Right renal cortex interstitium (tissue), 3 donors: Measurements from ENCODE around the gene CDV3. TPM values are rescaled to one million over a fixed set of nuclear protein-coding genes. Genes with fewer than 3 reads are reported as not detected.
"Not testable (repeated sequence)": the region's sequence is repeated elsewhere in the genome, so short reads cannot be mapped to it uniquely, and the experiment has no call there.

Source experiments
- DNase-seq, 3 donors: peaks; one replicate each; pipeline ENCODE4 v3.0.0-alpha.2; 2013; ENCODE audit warnings: low read depth in 3 of 3, low spot score in 2 of 3
- polyA plus RNA-seq, 3 donors: library from polyadenylated mRNA; unstranded; fragments of 120-200 nt; gene quantifications; one replicate each; pipeline ENCODE4 v1.2.1, GENCODE V29; 2013; ENCODE audit not compliant: insufficient read length in 3 of 3

The CDV3 gene, protein sequence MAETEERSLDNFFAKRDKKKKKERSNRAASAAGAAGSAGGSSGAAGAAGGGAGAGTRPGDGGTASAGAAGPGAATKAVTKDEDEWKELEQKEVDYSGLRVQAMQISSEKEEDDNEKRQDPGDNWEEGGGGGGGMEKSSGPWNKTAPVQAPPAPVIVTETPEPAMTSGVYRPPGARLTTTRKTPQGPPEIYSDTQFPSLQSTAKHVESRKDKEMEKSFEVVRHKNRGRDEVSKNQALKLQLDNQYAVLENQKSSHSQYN
- 100 to 1,000 TPM; 146 to 152 (median 147) TPM for polyA plus RNA-seq

DNA sequence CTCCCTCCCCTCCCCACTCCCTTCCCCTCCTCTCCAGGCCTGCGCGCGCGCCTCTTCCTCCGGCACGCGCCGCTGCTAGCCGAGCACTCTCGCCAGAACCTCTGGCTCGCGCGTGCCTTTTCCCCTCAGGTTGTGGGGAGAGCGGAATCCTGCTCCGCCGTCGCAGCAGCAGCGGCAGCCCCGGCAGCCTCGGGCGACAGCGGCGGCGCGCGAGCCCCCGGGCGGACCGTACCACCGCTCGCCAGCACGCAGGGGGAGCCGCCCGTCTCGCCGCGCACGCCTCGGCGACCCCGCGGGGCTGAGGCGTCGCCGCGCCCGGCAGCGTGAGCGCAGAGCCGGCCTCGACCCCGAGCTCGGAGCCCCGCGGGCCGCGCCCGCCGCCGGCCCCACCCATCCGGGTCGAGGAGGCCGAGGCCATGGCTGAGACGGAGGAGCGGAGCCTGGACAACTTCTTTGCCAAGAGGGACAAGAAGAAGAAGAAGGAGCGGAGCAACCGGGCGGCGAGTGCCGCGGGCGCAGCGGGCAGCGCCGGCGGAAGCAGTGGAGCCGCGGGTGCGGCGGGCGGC, at the start of gene CDV3:
CDV3 (plus strand) TSS at position 58 of the 566 bp plus-strand sequence; CDS start at position 417, 359 bp downstream.
- no peak for DNase-seq

DNA sequence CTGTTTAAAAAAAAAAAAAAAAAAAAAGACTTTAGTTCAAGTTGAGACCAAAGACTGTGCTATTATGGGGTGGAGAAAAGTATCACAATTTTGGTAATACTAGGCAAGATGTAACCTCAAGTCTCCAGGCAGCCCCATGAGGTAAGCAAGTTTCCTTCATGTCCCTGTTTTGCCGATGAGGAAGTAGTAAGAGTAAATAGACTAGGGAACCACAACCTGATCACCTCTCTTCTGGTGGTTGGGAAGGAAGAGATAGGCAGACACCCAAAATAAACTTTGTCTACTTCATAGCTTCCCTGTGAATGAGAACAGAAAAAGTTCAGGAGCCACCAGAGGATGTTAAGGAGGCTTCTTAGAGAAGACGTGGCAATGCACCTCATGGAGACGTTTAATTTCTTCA, 49.7 kb upstream of the CDV3 start:
- not testable (repeated sequence) for DNase-seq

DNA sequence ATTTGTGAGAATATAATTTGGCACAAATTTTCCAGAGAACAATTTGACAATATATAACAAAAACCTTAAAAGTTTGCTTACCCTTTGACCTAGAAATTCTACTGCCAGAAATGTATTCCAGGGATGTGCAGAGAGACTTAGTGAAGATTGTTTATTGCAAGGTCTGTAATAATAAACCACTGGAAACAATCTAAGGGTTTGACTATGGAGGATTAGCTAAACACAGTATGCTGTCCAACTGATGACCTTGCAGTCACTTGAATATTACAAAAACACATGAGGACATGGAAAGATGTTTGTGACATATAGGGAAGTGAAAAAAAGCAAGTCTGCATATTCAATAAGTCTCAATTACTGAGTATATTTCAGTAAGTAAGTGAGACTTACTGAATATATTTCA, 48.1 kb upstream of the CDV3 start:
- no peak for DNase-seq

DNA sequence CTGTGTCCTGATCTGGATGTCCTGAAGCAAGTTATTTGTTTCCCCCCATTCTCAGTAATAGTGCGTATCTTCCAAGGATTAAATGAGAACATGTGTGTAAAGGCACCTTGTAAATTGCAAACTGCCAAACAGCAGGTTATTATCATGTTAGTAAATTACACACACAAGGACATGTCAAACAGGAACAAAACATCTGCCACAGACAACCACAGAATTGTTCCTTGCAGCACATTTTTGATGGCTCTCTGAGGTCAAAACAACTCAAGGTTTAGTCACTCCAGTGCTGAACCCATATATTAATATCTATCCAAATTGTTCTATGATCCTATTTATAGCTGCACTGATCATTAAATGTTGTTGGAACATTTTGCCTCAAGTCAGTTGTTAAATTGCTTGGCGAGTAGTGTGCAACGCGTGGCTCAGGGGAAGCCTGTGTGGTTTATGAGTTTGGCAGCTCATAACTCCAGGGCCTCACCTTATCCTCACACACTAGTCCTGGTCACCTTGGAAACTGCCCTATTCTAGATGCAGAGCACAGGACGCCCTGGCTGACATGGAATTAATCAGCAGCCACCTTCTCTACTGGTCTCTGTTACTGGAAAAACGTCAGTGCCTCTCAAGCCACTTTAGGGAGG, 46.3 kb upstream of the CDV3 start:
- DNase-seq: no peak

DNA sequence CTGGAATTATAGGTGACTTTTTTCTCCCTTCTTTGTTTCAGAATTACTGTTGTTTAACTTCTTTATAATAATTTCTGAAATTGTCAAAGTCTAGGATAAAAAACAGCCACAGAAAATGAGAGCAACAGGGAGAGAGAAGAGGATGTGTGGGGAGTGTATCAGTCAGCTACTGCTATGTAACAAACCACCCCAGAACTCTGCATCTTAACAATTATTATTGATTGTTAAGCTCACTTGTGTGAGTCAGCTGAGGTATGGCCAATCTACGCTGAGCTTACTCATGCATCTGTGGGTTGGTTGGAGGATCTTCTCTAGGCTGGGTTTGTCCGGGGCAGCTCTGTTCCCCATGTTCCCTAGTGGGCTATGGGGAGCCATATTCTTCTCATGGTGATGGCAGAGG, 43.7 kb upstream of the CDV3 start:
- no peak for DNase-seq

DNA sequence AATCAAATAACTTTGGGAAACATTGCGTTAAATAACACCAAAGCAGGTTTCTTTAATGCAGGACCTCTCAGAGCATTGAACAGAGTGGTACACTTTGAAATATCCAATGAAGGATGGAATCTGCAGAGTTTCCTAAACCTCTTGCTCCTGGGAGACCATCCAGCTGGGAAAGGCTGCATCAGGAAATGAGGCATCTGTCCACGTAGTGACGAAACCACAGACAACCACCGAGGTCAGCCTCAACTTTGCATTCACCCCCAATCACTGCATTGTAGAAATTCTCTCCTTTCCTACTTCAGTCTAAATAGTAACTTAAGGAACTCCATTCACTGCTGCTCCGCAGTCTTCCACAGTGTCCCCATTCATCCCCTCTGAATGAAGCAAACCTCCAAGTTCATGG, 41.5 kb upstream of the CDV3 start:
- DNase-seq: no peak

DNA sequence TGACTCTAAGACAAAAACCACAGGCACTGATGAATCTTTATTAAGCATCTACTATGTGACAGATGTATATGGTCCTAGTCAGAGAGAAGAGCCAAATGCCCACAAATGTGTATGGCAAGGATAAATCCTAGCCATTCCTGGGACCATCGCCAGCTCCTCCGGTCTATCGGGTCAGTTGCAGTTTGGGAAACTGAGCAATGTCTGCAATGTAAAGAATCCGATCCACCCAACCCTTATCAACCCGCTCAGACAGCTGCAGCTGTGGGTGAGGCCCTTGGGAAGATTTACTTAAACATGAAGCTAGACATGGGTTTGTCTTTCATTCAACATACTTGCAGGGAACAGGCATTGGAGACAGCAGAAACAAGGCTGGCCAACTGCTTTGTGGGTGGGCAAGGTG, 40.5 kb upstream of the CDV3 start:
- DNase-seq: no peak

DNA sequence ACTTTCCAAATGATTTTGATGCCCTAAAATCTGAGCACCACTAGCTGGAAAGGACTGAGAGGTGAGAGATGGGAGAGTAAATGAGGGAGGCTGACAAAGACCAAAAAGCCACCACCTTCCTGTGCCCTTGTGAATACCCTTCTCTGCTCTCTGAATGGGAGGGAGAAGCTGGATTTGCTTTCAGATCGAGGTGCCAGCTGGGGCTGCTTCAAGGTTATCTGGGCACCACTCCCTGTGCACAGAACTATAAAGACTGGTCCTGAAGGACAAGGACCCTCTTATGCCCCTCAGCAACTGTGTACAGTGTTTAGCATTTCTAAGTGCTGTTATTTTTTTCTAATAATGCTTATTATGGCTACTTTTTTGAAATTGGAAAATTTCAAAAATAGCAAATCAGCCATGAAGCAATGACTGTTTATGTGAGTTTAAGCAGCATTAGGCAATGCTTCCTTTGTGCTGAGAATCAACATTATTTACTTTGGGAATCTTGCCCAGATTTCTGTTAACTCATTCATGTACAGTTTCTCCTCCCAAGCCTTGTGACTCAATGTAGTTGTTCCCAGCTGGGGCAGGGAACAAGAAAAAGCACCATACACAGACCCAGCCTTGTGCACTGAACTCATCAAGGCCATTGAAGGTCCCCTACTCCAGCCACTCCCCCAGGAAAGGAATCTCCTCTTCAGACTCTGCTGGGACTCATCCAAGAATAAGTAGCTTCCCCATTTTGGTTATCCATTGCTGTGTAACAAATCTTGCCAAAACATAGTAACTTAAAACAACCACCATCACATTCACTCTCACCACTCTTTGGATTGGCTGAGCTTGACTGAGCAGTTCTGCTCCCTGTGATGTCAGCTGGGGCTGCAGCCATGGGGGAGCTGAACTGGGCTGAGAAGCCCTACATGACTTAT, 37.3 kb upstream of the CDV3 start:
- DNase-seq: no peak

DNA sequence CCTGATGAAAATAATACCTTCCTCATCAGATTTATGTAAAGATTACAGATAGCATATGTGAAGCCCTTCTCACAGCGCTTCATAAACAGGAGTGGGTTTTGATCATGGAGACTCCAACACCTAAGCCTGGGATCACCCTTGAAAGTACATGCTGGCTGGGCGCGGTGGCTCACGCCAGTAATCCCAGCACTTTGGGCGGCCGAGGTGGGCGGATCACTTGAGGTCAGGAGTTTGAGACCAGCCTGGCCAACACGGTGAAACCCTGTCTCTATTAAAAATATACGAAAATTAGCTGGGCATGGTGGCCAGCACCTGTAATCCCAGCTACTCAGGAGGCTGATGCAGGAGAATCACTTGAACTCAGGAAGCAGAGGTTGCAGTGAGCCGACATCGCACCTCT, 36.4 kb upstream of the CDV3 start:
- not testable (repeated sequence) for DNase-seq

DNA sequence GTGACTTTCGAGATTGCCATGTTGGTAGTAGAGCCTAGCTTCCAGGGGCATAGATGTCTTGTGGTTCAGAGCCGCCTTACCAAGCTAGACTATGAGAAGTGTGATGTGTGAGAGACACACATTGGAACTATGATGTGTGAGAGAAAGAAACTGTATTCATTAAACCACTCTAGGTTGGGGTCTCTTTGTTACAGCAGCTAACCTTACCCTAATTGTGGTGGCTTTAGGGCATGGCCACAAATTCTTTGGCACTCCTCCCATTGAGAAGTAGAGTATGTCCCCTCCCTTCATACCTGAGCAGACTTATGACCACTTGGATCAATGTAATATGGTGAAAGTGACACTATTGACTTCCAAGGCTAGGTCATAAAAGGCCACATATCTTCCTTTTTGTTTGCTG, 35.3 kb upstream of the CDV3 start:
- no peak for DNase-seq

DNA sequence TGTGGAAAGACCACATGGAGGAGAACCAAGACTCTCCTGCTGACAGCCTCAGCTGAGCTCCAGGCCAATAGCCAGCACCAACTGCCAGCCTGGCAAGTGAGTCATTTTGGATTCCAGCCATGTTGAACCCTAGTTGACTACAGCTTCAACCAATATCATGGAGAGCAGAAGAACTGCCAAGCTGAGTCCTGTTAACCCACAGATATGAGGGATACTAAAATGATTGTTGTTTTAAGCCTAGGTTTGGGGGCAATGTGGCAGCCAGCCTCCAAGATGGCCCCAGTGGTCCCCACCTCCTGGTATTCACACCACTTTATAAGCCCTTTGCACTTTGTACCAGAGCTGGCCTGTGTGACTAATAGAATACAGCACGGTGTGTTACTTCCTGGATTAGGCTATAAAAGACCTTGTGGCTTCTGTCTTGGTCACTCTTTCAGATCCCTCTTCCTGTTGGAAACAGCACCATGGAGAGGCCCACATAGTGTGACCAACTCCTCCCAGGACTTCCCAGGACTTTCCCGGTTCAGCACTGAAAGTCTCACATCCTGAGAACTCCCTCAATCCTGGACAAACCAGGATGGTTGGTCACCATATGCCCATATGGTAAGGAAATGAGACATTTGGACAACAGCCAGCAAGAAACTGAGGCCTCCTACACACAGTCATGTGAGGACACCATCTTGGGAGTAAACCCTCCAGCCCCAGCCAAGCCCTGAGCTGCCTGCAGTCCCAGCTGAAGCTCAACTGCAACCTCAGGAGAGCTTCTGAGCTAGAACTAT, 32.4 kb upstream of the CDV3 start:
- no peak for DNase-seq

DNA sequence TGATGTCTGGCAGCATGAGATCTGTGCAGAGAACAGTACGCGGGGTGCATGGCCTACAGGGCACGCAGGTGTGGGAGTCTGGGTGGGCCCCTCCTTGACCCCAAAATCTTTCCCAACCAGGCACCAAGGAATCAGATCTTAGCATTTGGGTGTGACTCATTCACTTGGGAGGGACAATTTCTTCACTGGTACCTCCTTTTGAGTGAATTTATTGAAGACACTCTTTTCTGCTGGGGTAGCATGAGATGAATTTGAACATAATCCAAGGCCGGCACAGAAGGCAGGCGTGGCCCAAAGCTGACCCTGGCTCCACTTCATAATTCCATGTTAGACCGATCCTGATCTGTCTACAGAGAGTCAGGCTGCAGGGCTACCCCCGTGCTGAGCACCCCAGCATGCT, 30.6 kb upstream of the CDV3 start:
- DNase-seq: no peak

DNA sequence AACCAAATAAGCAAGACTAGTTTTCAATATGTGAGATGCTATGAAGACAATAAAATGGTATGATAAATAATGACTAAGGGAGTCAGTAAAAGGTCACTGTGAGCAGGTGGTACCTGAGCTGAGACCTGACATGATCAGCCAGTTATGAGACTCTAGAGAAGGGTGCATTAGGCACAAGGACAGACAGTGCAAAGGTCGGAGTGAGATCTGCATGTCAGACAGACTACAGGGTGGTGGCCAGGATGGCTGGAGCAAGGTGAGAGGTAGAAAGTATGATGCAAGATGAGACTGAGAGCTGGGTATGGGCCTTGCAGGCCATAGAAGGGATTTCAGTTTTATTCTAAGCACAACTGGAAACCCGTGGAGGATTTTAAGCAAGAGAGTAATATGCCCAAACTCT, 28.5 kb upstream of the CDV3 start:
- DNase-seq: not testable (repeated sequence)

DNA sequence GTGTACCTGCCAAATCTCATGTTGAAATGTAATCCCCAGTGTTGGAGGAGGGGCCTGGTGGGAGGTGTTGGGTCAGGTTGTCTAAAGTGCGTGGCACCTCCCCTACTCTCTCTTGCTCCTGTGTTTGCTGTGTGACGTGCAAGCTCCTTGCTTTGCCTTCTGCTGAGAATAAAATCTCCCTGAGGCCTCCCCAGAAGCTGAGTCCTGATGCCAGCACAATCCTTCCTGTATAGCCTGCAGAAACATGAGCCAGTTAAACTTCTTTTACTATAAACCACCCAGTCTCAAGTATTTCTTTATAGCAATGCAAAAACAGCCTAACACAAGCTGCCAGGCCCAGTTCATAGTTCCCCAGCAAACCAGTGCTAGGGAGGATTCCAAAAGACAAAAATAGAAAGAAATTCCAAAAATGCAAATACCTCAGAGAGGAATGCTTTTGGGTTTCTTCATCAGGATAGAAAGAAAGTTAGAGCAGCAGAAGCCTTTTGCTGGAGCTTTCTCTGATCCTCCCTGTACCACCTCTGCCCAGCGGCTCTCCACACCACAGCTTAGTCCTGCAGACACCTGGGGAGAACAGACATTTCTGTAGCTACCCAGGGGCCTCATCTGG, 25.9 kb upstream of the CDV3 start:
- DNase-seq: no peak

DNA sequence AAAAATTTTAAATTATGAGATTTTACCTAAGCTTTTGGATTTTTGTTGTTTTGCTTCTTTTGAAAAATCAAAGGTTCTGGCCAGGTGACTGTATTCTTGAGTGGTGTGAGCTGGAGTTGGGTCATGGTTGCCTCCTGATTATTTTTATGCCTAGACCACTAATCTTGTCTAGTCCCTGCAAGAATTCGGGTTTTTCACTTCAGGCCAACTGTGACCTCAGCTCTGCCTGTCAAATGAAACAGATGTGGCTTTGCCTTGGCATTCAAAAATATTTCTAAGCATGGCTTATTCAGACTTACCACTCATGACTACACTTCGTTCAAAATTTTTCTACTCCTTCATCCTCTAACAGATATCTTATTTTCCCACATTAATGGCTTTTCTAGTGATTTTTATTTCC, 25.4 kb upstream of the CDV3 start:
- DNase-seq: no peak

DNA sequence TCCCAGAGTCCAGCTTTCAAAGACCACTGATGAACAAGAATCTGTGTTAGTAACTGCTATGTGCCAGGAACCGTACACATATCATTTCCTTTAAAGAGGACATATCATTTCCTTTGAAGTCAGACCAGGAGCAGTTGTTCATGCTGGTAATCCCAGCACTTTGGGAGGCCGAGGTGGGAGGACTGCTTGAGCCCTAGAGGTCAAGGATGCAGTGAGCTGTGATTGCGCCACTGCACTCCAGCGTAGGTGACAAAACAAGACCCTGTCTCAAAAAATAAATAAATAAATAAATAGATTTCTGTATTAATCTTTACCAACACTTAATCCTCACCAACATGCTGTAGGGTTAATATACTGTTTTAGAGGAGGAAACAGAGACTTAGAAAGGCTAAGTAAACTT, 23.9 kb upstream of the CDV3 start:
- DNase-seq: no peak

DNA sequence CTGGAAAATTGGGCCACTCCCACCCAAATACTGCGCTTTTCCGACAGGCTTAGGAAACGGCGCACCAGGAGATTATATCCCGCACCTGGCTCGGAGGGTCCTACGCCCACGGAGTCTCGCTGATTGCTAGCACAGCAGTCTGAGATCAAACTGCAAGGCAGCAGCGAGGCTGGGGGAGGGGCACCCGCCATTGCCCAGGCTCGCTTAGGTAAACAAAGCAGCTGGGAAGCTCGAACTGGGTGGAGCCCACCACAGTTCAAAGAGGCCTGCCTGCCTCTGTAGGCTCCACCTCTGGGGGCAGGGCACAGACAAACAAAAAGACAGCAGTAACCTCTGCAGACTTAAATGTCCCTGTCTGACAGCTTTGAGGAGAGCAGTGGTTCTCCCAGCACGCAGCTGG, 21.9 kb upstream of the CDV3 start:
- DNase-seq: not testable (repeated sequence)

DNA sequence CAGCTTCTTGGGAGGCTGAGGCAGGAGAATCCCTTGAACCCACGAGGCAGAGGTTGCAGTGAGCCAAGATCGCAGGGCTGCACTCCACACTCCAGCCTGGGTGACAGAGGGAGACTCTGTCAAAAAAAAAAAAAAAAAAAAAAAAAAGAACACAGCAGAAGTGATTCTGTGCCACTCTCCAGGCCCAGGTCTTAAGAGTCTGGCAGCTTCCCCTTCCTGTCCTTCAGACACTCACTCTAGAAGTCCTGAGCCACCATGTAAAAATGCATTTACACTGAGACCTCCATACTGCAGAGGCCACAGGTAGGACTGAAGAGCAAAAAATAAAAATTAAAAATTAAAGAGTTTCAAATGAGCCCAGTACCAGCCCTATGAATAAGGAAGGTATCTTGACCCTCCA, 11.8 kb upstream of the CDV3 start:
- no peak for DNase-seq

DNA sequence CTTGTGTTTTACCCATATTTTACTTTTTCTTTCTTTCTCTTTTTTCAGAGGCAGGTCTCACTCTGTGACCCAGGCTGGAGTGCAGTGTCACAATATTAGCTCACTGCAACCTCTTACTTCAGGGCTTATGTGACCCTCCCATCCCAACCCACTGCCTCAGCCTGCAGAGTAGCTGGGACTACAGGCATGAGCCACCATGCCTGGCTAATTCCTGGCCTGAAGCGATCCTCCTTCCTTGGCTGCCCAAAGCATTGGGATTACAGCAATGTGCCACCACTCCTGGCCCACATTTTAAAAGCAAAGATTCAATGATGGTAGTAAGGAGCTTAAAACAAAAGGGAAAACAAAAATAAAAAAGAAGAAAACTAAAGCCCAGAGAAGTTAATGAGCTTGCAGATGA, 11.1 kb upstream of the CDV3 start:
- DNase-seq: no peak

DNA sequence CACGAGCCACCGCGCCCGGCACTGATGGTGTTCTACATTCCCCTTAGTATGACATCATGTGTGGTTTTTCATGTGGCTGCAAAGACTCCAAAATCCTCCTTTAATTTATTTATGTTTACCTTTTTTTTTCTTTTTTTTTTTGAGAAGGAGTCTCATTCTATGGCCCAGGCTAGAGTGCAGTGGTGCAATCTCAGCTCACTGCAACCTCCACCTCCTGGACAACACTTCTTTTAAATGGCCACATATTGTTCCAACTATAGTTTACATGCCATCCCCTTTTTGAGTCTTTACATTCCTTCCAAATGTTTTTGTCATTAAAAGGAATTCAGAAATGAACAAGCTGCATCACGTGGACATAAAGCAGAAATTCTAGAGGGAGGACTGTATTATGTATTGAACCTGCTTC, 10.3 kb upstream of the CDV3 start:
- DNase-seq: no peak
